GM12878 (cell line): ENCODE measurements around the gene AFAP1. TPM values are rescaled to one million over a fixed set of nuclear protein-coding genes. Genes with fewer than 3 reads are reported as not detected.

Source experiments
- ATAC-seq: fragments of 200-7000 bp; cut with Tn5 transposase; 3 replicates; pipeline ENCODE4 v1.9.1; 2020; ENCODE audit warnings: mild to moderate bottlenecking, moderate library complexity
- BruUV-seq: library from RNA; stranded (reverse); fragments of 400-500 nt; replicated peaks from 2 replicates; lab custom pipeline; 2021; lab: Mats Ljungman, UMichigan
- CTCF ChIA-PET: fragments of 300-600 bp; sonication (Branson Sonifier 250); formaldehyde crosslinking; extraction: SDS; loops from one replicate; lab custom pipeline; 2021; ENCODE audit warnings: inconsistent platforms; lab: Yijun Ruan, JAX
- POLR2A ChIA-PET: fragments of 350-600 bp; formaldehyde crosslinking; extraction: SDS; loops from one replicate; lab custom pipeline; 2021; ENCODE audit warnings: inconsistent platforms; lab: Charles Lee
- RAD21 ChIA-PET: fragments of 300-600 bp; sonication (Branson Sonifier 250); formaldehyde crosslinking; loops from one replicate; lab custom pipeline; 2023; ENCODE audit warnings: antibody characterized with exemption; ENCODE audit not compliant: unreplicated experiment; lab: Charles Lee
- SMC1A ChIA-PET: fragments of 300-600 bp; sonication (Branson Sonifier 250); formaldehyde crosslinking; loops from one replicate; lab custom pipeline; 2023; ENCODE audit not compliant: unreplicated experiment, uncharacterized antibody; lab: Charles Lee
- DNase-seq: peaks from one replicate; pipeline ENCODE4 v3.0.0-alpha.2; 2011; ENCODE audit warnings: low read depth, low spot score
- FAIRE-seq: peaks from 3 replicates; lab custom pipeline; 2011; peaks lifted over from hg19 to GRCh38; lab: Jason Lieb, UNC
- H2AFZ ChIP-seq: 2 replicates; pipeline ENCODE4 v1.6.0; 2011; ENCODE audit warnings: low read depth, low read length, control low read depth; ENCODE audit not compliant: control insufficient read depth
- H3K27ac ChIP-seq: 2 replicates; pipeline ENCODE4 v1.5.1; 2011; ENCODE audit warnings: control low read depth; ENCODE audit not compliant: control insufficient read depth, insufficient read depth
- H3K27me3 ChIP-seq, 2 experiments: replicated peaks in 1 of 2; 2 replicates each; pipeline versions ENCODE4 v1.6.0 to v1.6.1; 2011; ENCODE audit warnings: low read length in 1 of 2; ENCODE audit not compliant: control insufficient read depth in 2 of 2, insufficient read depth in 2 of 2
- H3K36me3 ChIP-seq, 2 experiments: 2 replicates each; pipeline ENCODE4 v1.5.1; 2011; ENCODE audit warnings: low read length in 1 of 2; ENCODE audit not compliant: control insufficient read depth in 2 of 2, insufficient read depth in 2 of 2
- H3K4me1 ChIP-seq: 2 replicates; pipeline ENCODE4 v1.6.1; 2011; ENCODE audit warnings: mild to moderate bottlenecking, low read length, moderate library complexity, mixed read lengths; ENCODE audit not compliant: control insufficient read depth, insufficient read depth
- H3K4me2 ChIP-seq: 2 replicates; pipeline ENCODE4 v1.6.0; 2011; ENCODE audit warnings: control low read depth; ENCODE audit not compliant: control insufficient read depth, insufficient read depth
- H3K4me3 ChIP-seq: fragments of 200-600 bp; sonication (generic); 2 replicates; pipeline ENCODE4 v1.5.1; 2016
- H3K79me2 ChIP-seq: 2 replicates; pipeline ENCODE4 v1.6.0; 2011; ENCODE audit warnings: low read length; ENCODE audit not compliant: control insufficient read depth, insufficient read depth
- H3K9ac ChIP-seq: 2 replicates; pipeline ENCODE4 v1.8.0; 2011; ENCODE audit warnings: low read length, control low read depth, mixed read lengths; ENCODE audit not compliant: control insufficient read depth, insufficient read depth
- H3K9me3 ChIP-seq: replicated peaks from 3 replicates; pipeline ENCODE4 v1.5.1; 2011; ENCODE audit warnings: mild to moderate bottlenecking, low read length; ENCODE audit not compliant: control insufficient read depth, insufficient read depth
- H4K20me1 ChIP-seq: 2 replicates; pipeline ENCODE4 v1.6.0; 2011; ENCODE audit not compliant: control insufficient read depth, insufficient read depth
- CHD2 ChIP-seq: IDR thresholded peaks from 2 replicates; pipeline ENCODE4 v1.6.1; 2011; ENCODE audit warnings: low read depth, low read length, improper control_type of control experiment, borderline replicate concordance
- IRF3 ChIP-seq: fragments of 450-650 bp; IDR thresholded peaks from 2 replicates; pipeline ENCODE4 v1.6.1; 2014; ENCODE audit warnings: mild to moderate bottlenecking
- RBBP5 ChIP-seq: fragments of 200-600 bp; sonication (generic); conservative IDR thresholded peaks from 2 replicates; pipeline ENCODE4 v1.6.1; 2016
- SP1 ChIP-seq: IDR thresholded peaks from one replicate; pipeline ENCODE4 v1.6.1; 2011; ENCODE audit warnings: low read depth, low read length
- TARDBP ChIP-seq: IDR thresholded peaks from 2 replicates; pipeline ENCODE4 v1.6.1; 2016; ENCODE audit warnings: borderline replicate concordance
- TCF3 ChIP-seq: IDR thresholded peaks from 2 replicates; pipeline ENCODE4 v1.6.1; 2012; ENCODE audit warnings: low read depth, mild to moderate bottlenecking, low read length, borderline replicate concordance; ENCODE audit not compliant: insufficient read depth
- WGBS: methylation state at CpG from one replicate; pipeline ENCODE4 v1.1.6; 2016; ENCODE audit warnings: low lambda C conversion rate; ENCODE audit not compliant: insufficient replicate concordance, insufficient coverage; ENCODE audit errors: missing lambda C conversion rate; 5-methylcytosine and 5-hydroxymethylcytosine counted together
- in situ Hi-C: fragments of 300-500 bp; cut with MboI; formaldehyde crosslinking; loops from 9 replicates; pipeline ENCODE4 v1.14.3; 2018; ENCODE audit warnings: mixed read lengths
- intact Hi-C: fragments of 100-400 bp; cut with micrococcal nuclease; formaldehyde crosslinking; loops from one replicate; pipeline ENCODE4 v1.14.2; 2022; ENCODE audit not compliant: unreplicated experiment
- polyA plus RNA-seq, 11 experiments: library from polyadenylated mRNA; depleted of rRNA in 4 of 11; unstranded in 6 of 11; stranded (reverse) in 5 of 11; fragments of >200 nt; fragmentation: Nextera tagmentation in 4 of 11; fragmentation: Illumina TruSeq in 1 of 11; extraction: Ambion mirVana in 4 of 11; extraction: Trizol in 1 of 11; gene quantifications; 1 replicate in 1 of 11; 2 replicates in 10 of 11; pipeline versions ENCODE4 v1.2.1 to v1.2.3, GENCODE V29; 2011 to 2016; ENCODE audit warnings: inconsistent platforms in 2 of 11, missing spikeins in 2 of 11, low read depth in 1 of 11
- total RNA-seq, 4 experiments: library from RNA; depleted of rRNA in 3 of 4; stranded (reverse); fragments of >200 nt in 3 of 4; fragmentation: Illumina TruSeq in 1 of 4; extraction: Trizol in 1 of 4; gene quantifications; 2 replicates each; pipeline versions ENCODE4 v1.2.1 to v1.2.3, GENCODE V29; 2013 to 2021

Gene AFAP1
- total and polyA plus RNA-seq, 10 of the 15 experiments (the other 5 are each of a cell fraction or from before 2014, with no cell fraction given) = 0.02 to 0.23 (median 0.09) TPM; not detected in 1

- intact Hi-C loops = no loop called here
- no peak overlapping the region for H3K9ac ChIP-seq
- no peak for DNase-seq
- no peak overlapping the region for H3K4me3 ChIP-seq
- TF ChIP-seq RBBP5 (no peak), TARDBP (no peak), TCF3 (no peak), CHD2 (no peak), SP1 (no peak), IRF3 (no peak)
- TF ChIP-seq, all 136 proteins: peak for 0
- SMC1A ChIA-PET = no interaction called here
- Histone ChIP-seq H3K79me2 (no peaks in the 10 kb centered on the region), H3K36me3 (no peaks in the 10 kb centered on the region), H3K27me3 (peaks cover 0 to 5% of the 10 kb centered on the region in 2 experiments; a peak in 2 of 4 replicates), H3K4me1 (peaks cover 15% of the 10 kb centered on the region), H3K4me2 (no peak overlapping the region), H3K9me3 (no peaks in the 10 kb centered on the region), H4K20me1 (no peaks in the 10 kb centered on the region), H3K27ac (no peak overlapping the region), H2AFZ (no peak overlapping the region)
- BruUV-seq = no TSS peak
- RAD21 ChIA-PET = no interaction called here
- FAIRE-seq (no peak), ATAC-seq (no peak)
- POLR2A ChIA-PET = no interaction called here
- in situ Hi-C loops = loop anchor here (5.0 kb wide), 1 partner anchor 35 kb away; no protein-coding TSS in a partner anchor
- CTCF ChIA-PET = interaction anchor here (1.6 to 2.2 kb wide), 2 partner anchors 33 to 35 kb away, joined by 5 to 6 read pairs; no protein-coding TSS in a partner anchor
- 61% methylated on average over 21 of the region's 23 CpGs for WGBS
Observed at GRCh38 chr4:7766661-7767345, 172.9 kb downstream of the AFAP1 start.
